COLO829 (cell line): Measurements from ENCODE around the gene ZBTB43.

Experiments
- DNase-seq: peaks from one replicate; pipeline ENCODE4 v3.0.0; 2012; ENCODE audit warnings: low spot score

Gene ZBTB43

GRCh38 chr9:126857261-126857960 is 52.6 kb downstream of the ZBTB43 start:
- DNase-seq: no peak

GRCh38 chr9:126859111-126859510 is 54.3 kb downstream of the ZBTB43 start:
- no peak for DNase-seq

GRCh38 chr9:126860077-126860756 is 55.4 kb downstream of the ZBTB43 start, which contains the start of gene ZBTB34:
ZBTB34 (plus strand) TSS chr9:126860639; CDS start chr9:126879400, 18,761 bp downstream.
- peak; percentile 17 for DNase-seq

GRCh38 chr9:126860757-126861466 is 56.1 kb downstream of the ZBTB43 start:
- DNase-seq: no peak

- DNase-seq: no peak
These were observed 56.9 kb downstream of the ZBTB43 start for GRCh38 chr9:126861707-126862103.

- no peak for DNase-seq
These were observed 57.4 kb downstream of the ZBTB43 start for GRCh38 chr9:126862104-126862761.

- DNase-seq: no peak
These were observed 59.9 kb downstream of the ZBTB43 start for GRCh38 chr9:126864771-126865170.

GRCh38 chr9:126869368-126869767 is 64.5 kb downstream of the ZBTB43 start:
- no peak for DNase-seq

- DNase-seq: no peak
These were observed 67.7 kb downstream of the ZBTB43 start for GRCh38 chr9:126872516-126872915.

- DNase-seq: no peak
These were observed 69.9 kb downstream of the ZBTB43 start for GRCh38 chr9:126874546-126875314.

GRCh38 chr9:126875756-126876510 is 71.1 kb downstream of the ZBTB43 start:
- no peak for DNase-seq

GRCh38 chr9:126876531-126876930 is 71.7 kb downstream of the ZBTB43 start:
- DNase-seq: no peak

- no peak for DNase-seq
These were observed 72.6 kb downstream of the ZBTB43 start for GRCh38 chr9:126877418-126877817.

GRCh38 chr9:126879288-126879687 is 74.4 kb downstream of the ZBTB43 start:
- DNase-seq: no peak

- no peak for DNase-seq
These were observed 75.5 kb downstream of the ZBTB43 start for GRCh38 chr9:126880226-126880946.

- DNase-seq: no peak
These were observed 76.1 kb downstream of the ZBTB43 start for GRCh38 chr9:126880947-126881332.

GRCh38 chr9:126882746-126883145 is 77.9 kb downstream of the ZBTB43 start:
- no peak for DNase-seq

GRCh38 chr9:126883636-126884035 is 78.8 kb downstream of the ZBTB43 start:
- no peak for DNase-seq

- DNase-seq: peak; percentile 66
These were observed 80.3 kb downstream of the ZBTB43 start for GRCh38 chr9:126885131-126885641.
